Spleen (tissue), 11 donors: ENCODE data around the gene EMC6. TPM values are rescaled to one million over a fixed set of nuclear protein-coding genes. Genes with fewer than 3 reads are reported as not detected.

ENCODE experiments used
- DNase-seq: peaks from one replicate; pipeline ENCODE4 v3.0.0-alpha.2; 2020
- H3K27ac ChIP-seq, 8 donors: fragments of 200-600 bp; sonication (generic) in 7 of 8; 1 replicate in 4 of 8; 2 replicates in 4 of 8; pipeline versions ENCODE4 v1.5.0 to v1.8.0; 2016 to 2021; ENCODE audit warnings: inconsistent platforms in 4 of 8, mild to moderate bottlenecking in 4 of 8, moderate library complexity in 1 of 8
- H3K27me3 ChIP-seq, 7 donors: fragments of 200-600 bp; sonication (generic) in 6 of 7; replicated peaks in 1 of 7; 1 replicate in 4 of 7; 2 replicates in 3 of 7; pipeline versions ENCODE4 v1.5.0 to v1.8.0; 2016 to 2021; ENCODE audit warnings: inconsistent platforms in 3 of 7, mild to moderate bottlenecking in 1 of 7
- H3K36me3 ChIP-seq, 6 donors: fragments of 200-600 bp; sonication (generic) in 5 of 6; 1 replicate in 4 of 6; 2 replicates in 2 of 6; pipeline versions ENCODE4 v1.5.0 to v1.8.0; 2016 to 2021; ENCODE audit warnings: inconsistent platforms in 2 of 6
- H3K4me1 ChIP-seq, 6 donors: fragments of 200-600 bp; sonication (generic) in 5 of 6; 1 replicate in 3 of 6; 2 replicates in 3 of 6; pipeline versions ENCODE4 v1.5.0 to v1.8.0; 2016 to 2021; ENCODE audit warnings: inconsistent platforms in 3 of 6
- H3K4me3 ChIP-seq, 8 donors: fragments of 200-600 bp; sonication (generic) in 7 of 8; 1 replicate in 4 of 8; 2 replicates in 4 of 8; pipeline versions ENCODE4 v1.5.0 to v1.8.0; 2016 to 2021; ENCODE audit warnings: inconsistent platforms in 4 of 8, mild to moderate bottlenecking in 4 of 8, moderate library complexity in 2 of 8
- H3K9me3 ChIP-seq, 8 donors: fragments of 200-600 bp; sonication (generic) in 7 of 8; 1 replicate in 4 of 8; 2 replicates in 4 of 8; pipeline versions ENCODE4 v1.5.0 to v1.8.0; 2016 to 2021; ENCODE audit warnings: inconsistent platforms in 4 of 8
- CTCF ChIP-seq, 11 experiments: fragments of 200-600 bp in 7 of 11; fragments of 450-650 bp in 4 of 11; sonication (generic) in 4 of 11; IDR thresholded peaks in 8 of 11; conservative IDR thresholded peaks in 3 of 11; 1 replicate in 7 of 11; 2 replicates in 4 of 11; pipeline versions ENCODE4 v1.4.0 to v1.8.0; 2016 to 2021; ENCODE audit warnings: antibody characterized with exemption in 11 of 11, inconsistent platforms in 4 of 11, mild to moderate bottlenecking in 1 of 11
- POLR2A ChIP-seq, 3 donors: fragments of 450-650 bp; IDR thresholded peaks; one replicate each; pipeline ENCODE4 v1.5.1; 2017; ENCODE audit warnings: antibody characterized with exemption in 3 of 3, mild to moderate bottlenecking in 1 of 3
- POLR2AphosphoS5 ChIP-seq, 3 donors: sonication (generic); formaldehyde crosslinking; IDR thresholded peaks; one replicate each; pipeline ENCODE4 v1.5.1; 2017; ENCODE audit warnings: antibody characterized with exemption in 3 of 3
- whole genome bisulfite sequencing, 5 donors: extraction: QIAGEN DNeasy Blood & Tissue Kit in 3 of 5; methylation state at CpG; one replicate each; pipeline versions ENCODE4 v1.1.5 to v1.1.7; 2013 to 2018; 5-methylcytosine and 5-hydroxymethylcytosine counted together
- intact Hi-C: fragments of 100-400 bp; cut with DNase I; formaldehyde crosslinking; loops from one replicate; pipeline ENCODE4 v1.15.0; 2023; ENCODE audit warnings: low total_unique reads
- polyA plus RNA-seq, 3 donors: library from polyadenylated mRNA; stranded (reverse); fragments of 200-250 nt; gene quantifications; one replicate each; pipeline ENCODE4 v1.2.1, GENCODE V29; 2013
- total RNA-seq, 7 donors: library from RNA; depleted of rRNA in 3 of 7; stranded (reverse); fragments of >200 nt in 3 of 7; fragmentation: NEBNext Ultra II Directional in 4 of 7; extraction: Animal tissue kit (Norgen Biotek cat#: 25700) in 4 of 7; gene quantifications; one replicate each; pipeline versions ENCODE4 v1.1.0 to v1.2.1, GENCODE V29; 2016 to 2021
- donor health status: healthy with polysubstance abuse.
- donor health status: DM: no; HTN: no; CAD: no; lungs with moderate emphysema.
- donor health status: DM: no; HTN: no; CAD: no.
- donor health status: Bipolar disorder and iron deficiency.
- donor health status: healthy.
- donor health status: DM: no; HTN: no; CAD: no.
- donor health status: DM: yes; HTN: yes; CAD: no.

EMC6 gene
- total and polyA plus RNA-seq, 10 donors, result 6.0 to 85.3 (median 22.8) TPM

- Histone ChIP-seq H3K27ac (peak overlapping the region in 4 of 8 donors; percentile 6 to 92 (median 85)), H3K4me1 (peaks cover 7 to 86% (median 60%) of the 10 kb centered on the region in 6 donors), H3K27me3 (peaks cover 0 to 37% (median 14%) of the 10 kb centered on the region in 7 donors), H3K36me3 (peaks cover 0 to 41% (median 16%) of the 10 kb centered on the region in 6 donors), H3K9me3 (no peaks in the 10 kb centered on the region), H3K4me3 (peak overlapping the region in 6 of 8 donors; percentile 10 to 85 (median 44))
- WGBS, 5 donors, result 80 to 88% (median 84%) methylated on average over 7 to 16 of the region's 16 CpGs
- no peak for DNase-seq
- intact Hi-C loops, result no loop called here
- TF ChIP-seq CTCF (IDR thresholded peaks at IDR 0.05 in 8 of 11, conservative IDR thresholded peaks at IDR 0.05 in 3 of 11) (no peak), POLR2AphosphoS5 (IDR thresholded peaks at IDR 0.05) (peak in 2 of 3 donors; percentile 35 to 67)
These were observed 23.0 kb downstream of the EMC6 start for GRCh38 chr17:3691617-3692067.

- WGBS, 5 donors, result 79 to 87% (median 86%) methylated on average over 9 of the region's 9 CpGs
- intact Hi-C loops, result no loop called here
- no peak for DNase-seq
- Histone ChIP-seq H3K27me3 (peaks cover 0 to 44% (median 14%) of the 10 kb centered on the region in 7 donors), H3K36me3 (peaks cover 0 to 41% (median 16%) of the 10 kb centered on the region in 6 donors), H3K9me3 (peaks cover 0 to under 1% (median 0%) of the 10 kb centered on the region in 8 donors), H3K4me1 (peaks cover 10 to 93% (median 66%) of the 10 kb centered on the region in 6 donors), H3K4me3 (peak overlapping the region in 5 of 8 donors; percentile 16 to 85 (median 72)), H3K27ac (peak overlapping the region in 4 of 8 donors; percentile 75 to 92 (median 85))
- TF ChIP-seq POLR2A (IDR thresholded peaks at IDR 0.05) (no peak), POLR2AphosphoS5 (IDR thresholded peaks at IDR 0.05) (peak in 1 of 3 donors; percentile 50)
These were observed 23.7 kb downstream of the EMC6 start for GRCh38 chr17:3692346-3692745.

GRCh38 chr17:3693141-3693540 lies 24.5 kb downstream of the EMC6 start:
- Histone ChIP-seq H3K4me3 (peak overlapping the region; percentile 53 to 85 (median 71)), H3K4me1 (peaks cover 10 to 93% (median 65%) of the 10 kb centered on the region in 6 donors), H3K9me3 (peaks cover 0 to 8% (median 5%) of the 10 kb centered on the region in 8 donors), H3K27me3 (peaks cover 0 to 43% (median 14%) of the 10 kb centered on the region in 7 donors), H3K27ac (peak overlapping the region in 7 of 8 donors; percentile 29 to 92 (median 75)), H3K36me3 (peaks cover 0 to 38% (median 15%) of the 10 kb centered on the region in 6 donors)
- 51 to 61% (median 56%) methylated on average over 4 of the region's 4 CpGs for WGBS, 5 donors
- no peak for DNase-seq
- intact Hi-C loops, result no loop called here
- no peak for TF ChIP-seq POLR2AphosphoS5 (IDR thresholded peaks at IDR 0.05)
- no peak for TF ChIP-seq CTCF (IDR thresholded peaks at IDR 0.05 in 8 of 11, conservative IDR thresholded peaks at IDR 0.05 in 3 of 11)
- no peak for TF ChIP-seq POLR2A (IDR thresholded peaks at IDR 0.05)

GRCh38 chr17:3693829-3694231 lies 25.2 kb downstream of the EMC6 start:
- Histone ChIP-seq H3K4me1 (peaks cover 10 to 91% (median 58%) of the 10 kb centered on the region in 6 donors), H3K27me3 (peaks cover 0 to 40% (median 14%) of the 10 kb centered on the region in 7 donors), H3K36me3 (peaks cover 0 to 32% (median 13%) of the 10 kb centered on the region in 6 donors), H3K4me3 (peak overlapping the region; percentile 53 to 85 (median 71)), H3K9me3 (peaks cover 0 to 13% (median 8%) of the 10 kb centered on the region in 8 donors), H3K27ac (peak overlapping the region in 7 of 8 donors; percentile 29 to 92 (median 75))
- intact Hi-C loops, result no loop called here
- no peak for TF ChIP-seq CTCF (IDR thresholded peaks at IDR 0.05 in 8 of 11, conservative IDR thresholded peaks at IDR 0.05 in 3 of 11)
- no peak for TF ChIP-seq POLR2A (IDR thresholded peaks at IDR 0.05)
- peak in 2 of 3 donors; percentile 47 to 81 for TF ChIP-seq POLR2AphosphoS5 (IDR thresholded peaks at IDR 0.05)
- 38 to 65% (median 58%) methylated on average over 9 of the region's 9 CpGs for WGBS, 5 donors
- DNase-seq, result no peak
